Nephron (organoid): ENCODE data around the gene AEN.
A peak's percentile ranks its signal among the peaks of the same experiment; 100 is the strongest.

Source experiments
- H3K27ac Mint-ChIP-seq, 3 experiments: 2 replicates each; pipeline ENCODE4 v1.8.0; 2020; ENCODE audit warnings: mixed read lengths in 3 of 3, mild to moderate bottlenecking in 2 of 3, moderate library complexity in 1 of 3
- H3K27me3 Mint-ChIP-seq: 2 replicates; pipeline ENCODE4 v1.8.0; 2021; ENCODE audit warnings: low read depth, mild to moderate bottlenecking, moderate library complexity, mixed read lengths
- H3K36me3 Mint-ChIP-seq: 2 replicates; pipeline ENCODE4 v1.8.0; 2020; ENCODE audit warnings: low read depth, mixed read lengths
- H3K4me1 Mint-ChIP-seq: 2 replicates; pipeline ENCODE4 v1.8.0; 2020; ENCODE audit warnings: mixed read lengths
- H3K4me3 Mint-ChIP-seq, 3 experiments: 2 replicates each; pipeline ENCODE4 v1.8.0; 2020; ENCODE audit warnings: mild to moderate bottlenecking in 3 of 3, mixed read lengths in 3 of 3, moderate library complexity in 2 of 3
- H3K9me3 Mint-ChIP-seq: 2 replicates; pipeline ENCODE4 v1.8.0; 2020; ENCODE audit warnings: mixed read lengths
- CTCF ChIP-seq, 3 experiments: fragments of 200-600 bp; sonication (generic); IDR thresholded peaks; one replicate each; pipeline ENCODE4 v1.5.0; 2021; ENCODE audit warnings: antibody characterized with exemption in 3 of 3; ENCODE audit not compliant: unreplicated experiment in 3 of 3

The AEN gene

GRCh38 chr15:88655103-88655553, 34.0 kb downstream of the AEN start:
- no peak for TF ChIP-seq CTCF (IDR thresholded peaks at IDR 0.05; ENCODE audit: unreplicated experiment in 3 of 3)
- H3K4me3 Mint-ChIP-seq = no peak overlapping the region
- H3K36me3 Mint-ChIP-seq = no peaks in the 10 kb centered on the region
- H3K4me1 Mint-ChIP-seq = no peaks in the 10 kb centered on the region
- H3K9me3 Mint-ChIP-seq = no peaks in the 10 kb centered on the region
- no peak overlapping the region for H3K27ac Mint-ChIP-seq
- peaks cover 35% of the 10 kb centered on the region for H3K27me3 Mint-ChIP-seq

- no peak for TF ChIP-seq CTCF (IDR thresholded peaks at IDR 0.05; ENCODE audit: unreplicated experiment in 3 of 3)
- Mint-ChIP-seq H3K36me3 (no peaks in the 10 kb centered on the region), H3K9me3 (no peaks in the 10 kb centered on the region), H3K4me3 (no peak overlapping the region), H3K4me1 (no peaks in the 10 kb centered on the region), H3K27me3 (peaks cover 39% of the 10 kb centered on the region), H3K27ac (no peak overlapping the region)
Observed at GRCh38 chr15:88655800-88656488, 34.8 kb downstream of the AEN start.

- Mint-ChIP-seq H3K4me1 (no peaks in the 10 kb centered on the region), H3K4me3 (no peak overlapping the region), H3K27me3 (peaks cover 39% of the 10 kb centered on the region), H3K9me3 (no peaks in the 10 kb centered on the region), H3K27ac (no peak overlapping the region), H3K36me3 (no peaks in the 10 kb centered on the region)
- no peak for TF ChIP-seq CTCF (IDR thresholded peaks at IDR 0.05; ENCODE audit: unreplicated experiment in 3 of 3)
Observed at GRCh38 chr15:88656760-88657221, 35.7 kb downstream of the AEN start.

GRCh38 chr15:88657326-88658069, 36.4 kb downstream of the AEN start:
- peaks cover 39% of the 10 kb centered on the region for H3K27me3 Mint-ChIP-seq
- TF ChIP-seq CTCF (IDR thresholded peaks at IDR 0.05; ENCODE audit: unreplicated experiment in 3 of 3) = peak; percentile 63 to 77 (median 68)
- peak overlapping the region in 1 of 3 experiments; percentile 66 for H3K27ac Mint-ChIP-seq
- H3K4me3 Mint-ChIP-seq = no peak overlapping the region
- no peaks in the 10 kb centered on the region for H3K36me3 Mint-ChIP-seq
- H3K9me3 Mint-ChIP-seq = peaks cover 6% of the 10 kb centered on the region
- H3K4me1 Mint-ChIP-seq = no peaks in the 10 kb centered on the region

- no peaks in the 10 kb centered on the region for H3K4me1 Mint-ChIP-seq
- TF ChIP-seq CTCF (IDR thresholded peaks at IDR 0.05; ENCODE audit: unreplicated experiment in 3 of 3) = no peak
- no peaks in the 10 kb centered on the region for H3K36me3 Mint-ChIP-seq
- peaks cover 34% of the 10 kb centered on the region for H3K27me3 Mint-ChIP-seq
- peaks cover 6% of the 10 kb centered on the region for H3K9me3 Mint-ChIP-seq
- H3K27ac Mint-ChIP-seq = no peak overlapping the region
- H3K4me3 Mint-ChIP-seq = no peak overlapping the region
Observed at GRCh38 chr15:88658070-88658965, 37.2 kb downstream of the AEN start.
